Endothelial cell of umbilical vein (primary cell): ENCODE data around the gene CLSTN2. TPM values are rescaled to one million over a fixed set of nuclear protein-coding genes. Genes with fewer than 3 reads are reported as not detected.

ENCODE experiments used
- BruUV-seq: library from RNA; stranded (reverse); fragments of 400-500 nt; replicated peaks from 2 replicates; lab custom pipeline; 2021; lab: Mats Ljungman, UMichigan
- CTCF ChIA-PET: fragments of 300-600, 350-600 bp; sonication (Branson Sonifier 250); formaldehyde crosslinking; loops from one replicate; lab custom pipeline; 2021; ENCODE audit warnings: antibody characterized with exemption, inconsistent platforms; lab: Charles Lee
- POLR2A ChIA-PET: fragments of 300-600, 350-600 bp; sonication (Branson Sonifier 250); formaldehyde crosslinking; loops from one replicate; lab custom pipeline; 2021; ENCODE audit warnings: antibody characterized with exemption, inconsistent platforms; lab: Charles Lee
- DNase-seq: peaks from one replicate; pipeline ENCODE4 v3.0.0-alpha.2; 2011; ENCODE audit warnings: low read depth, low spot score
- FAIRE-seq: peaks from 2 replicates; lab custom pipeline; 2011; peaks lifted over from hg19 to GRCh38; lab: Jason Lieb, UNC
- H2AFZ ChIP-seq: 2 replicates; pipeline ENCODE4 v1.6.0; 2012; ENCODE audit warnings: low read depth, low read length, control low read depth, inconsistent platforms
- H3K27ac ChIP-seq: 2 replicates; pipeline ENCODE4 v1.5.1; 2011; ENCODE audit warnings: low read depth, mild to moderate bottlenecking, control low read depth, low read length, moderate library complexity; ENCODE audit not compliant: insufficient read depth
- H3K27me3 ChIP-seq, 2 experiments: 2 replicates each; pipeline versions ENCODE4 v1.6.0 to v1.6.1; 2011; ENCODE audit warnings: low read length in 2 of 2, mixed read lengths in 1 of 2; ENCODE audit not compliant: control insufficient read depth in 2 of 2, insufficient read depth in 2 of 2
- H3K36me3 ChIP-seq, 2 experiments: 2 replicates in 1 of 2; 3 replicates in 1 of 2; pipeline ENCODE4 v1.5.1; 2011; ENCODE audit warnings: low read length in 2 of 2, mild to moderate bottlenecking in 1 of 2, moderate library complexity in 1 of 2; ENCODE audit not compliant: control insufficient read depth in 2 of 2, insufficient read depth in 2 of 2; ENCODE audit errors: extremely low read depth in 1 of 2
- H3K4me1 ChIP-seq: 3 replicates; pipeline ENCODE4 v1.5.1; 2011; ENCODE audit warnings: mild to moderate bottlenecking, low read length; ENCODE audit not compliant: control insufficient read depth, insufficient read depth; ENCODE audit errors: extremely low read depth
- H3K4me2 ChIP-seq: 2 replicates; pipeline ENCODE4 v1.6.1; 2011; ENCODE audit warnings: low read length, control low read depth, mixed read lengths; ENCODE audit not compliant: insufficient read depth
- H3K4me3 ChIP-seq, 3 experiments: fragments of 200-600 bp in 1 of 3; sonication (generic), shearing (Covaris generic) in 1 of 3; replicated peaks in 1 of 3; 2 replicates each; pipeline ENCODE4 v1.5.1; 2011 to 2016; ENCODE audit warnings: control low read depth in 3 of 3, low read length in 3 of 3, mild to moderate bottlenecking in 2 of 3, inconsistent platforms in 1 of 3, low read depth in 1 of 3, moderate library complexity in 1 of 3; ENCODE audit not compliant: insufficient read depth in 1 of 3
- H3K79me2 ChIP-seq: 2 replicates; pipeline ENCODE4 v1.6.0; 2012; ENCODE audit warnings: low read length, inconsistent platforms; ENCODE audit not compliant: control insufficient read depth, insufficient read depth
- H3K9ac ChIP-seq: replicated peaks from 2 replicates; pipeline ENCODE3; 2011; ENCODE audit warnings: low read length, control low read depth; ENCODE audit not compliant: insufficient read depth; ENCODE audit errors: extremely low read depth
- H3K9me1 ChIP-seq: replicated peaks from 3 replicates; pipeline ENCODE4 v1.6.0; 2011; ENCODE audit warnings: mild to moderate bottlenecking, low read length; ENCODE audit not compliant: control insufficient read depth, insufficient read depth; ENCODE audit errors: extremely low read depth
- H3K9me3 ChIP-seq: replicated peaks from 2 replicates; pipeline ENCODE4 v1.5.1; 2012; ENCODE audit warnings: low read length, inconsistent platforms; ENCODE audit not compliant: control insufficient read depth, insufficient read depth
- H4K20me1 ChIP-seq: replicated peaks from 2 replicates; pipeline ENCODE3; 2011; ENCODE audit warnings: mild to moderate bottlenecking, low read length; ENCODE audit not compliant: control insufficient read depth, insufficient read depth; ENCODE audit errors: extremely low read depth
- EZH2 ChIP-seq: IDR thresholded peaks from 2 replicates; pipeline ENCODE4 v1.6.1; 2012; ENCODE audit warnings: borderline replicate concordance, low read depth, mild to moderate bottlenecking, moderate library complexity, low read length, inconsistent platforms; ENCODE audit not compliant: severe bottlenecking
- FOS ChIP-seq: IDR thresholded peaks from 2 replicates; pipeline ENCODE4 v1.6.1; 2011; ENCODE audit warnings: mild to moderate bottlenecking, low read length, moderate library complexity, borderline replicate concordance; ENCODE audit not compliant: insufficient read depth
- GATA2 ChIP-seq: IDR thresholded peaks from 2 replicates; pipeline ENCODE4 v1.7.0; 2011; ENCODE audit warnings: low read depth, mild to moderate bottlenecking, moderate library complexity, mixed read lengths, low read length; ENCODE audit not compliant: insufficient read length, insufficient read depth
- JUN ChIP-seq: IDR thresholded peaks from 2 replicates; pipeline ENCODE4 v1.6.1; 2011; ENCODE audit warnings: borderline replicate concordance, low read depth; ENCODE audit not compliant: insufficient read length, insufficient read depth
- MYC ChIP-seq: IDR thresholded peaks from one replicate; pipeline ENCODE4 v1.6.1; 2011; ENCODE audit warnings: mild to moderate bottlenecking, low read depth, low read length
- POLR2A ChIP-seq: IDR thresholded peaks from 2 replicates; pipeline ENCODE4 v1.6.1; 2012; ENCODE audit warnings: low read depth, mild to moderate bottlenecking, control low read depth, low read length
- POLR2AphosphoS5 ChIP-seq: IDR thresholded peaks from 2 replicates; pipeline ENCODE4 v1.6.1; 2012; ENCODE audit warnings: low read depth, mild to moderate bottlenecking, control low read depth, low read length, moderate library complexity; ENCODE audit not compliant: insufficient read depth
- dilution Hi-C: fragments of 300-500 bp; cut with MboI; formaldehyde crosslinking; loops from one replicate; pipeline ENCODE4 v1.15.0; 2019; ENCODE audit warnings: low sequenced_read_pairs; ENCODE audit not compliant: extremely low pct_ligation_motif_present
- intact Hi-C: fragments of 100-400 bp; cut with micrococcal nuclease; formaldehyde crosslinking; loops from one replicate; pipeline ENCODE4 v1.10.0; 2022
- polyA plus RNA-seq, 4 experiments: library from polyadenylated mRNA; depleted of rRNA in 3 of 4; stranded (reverse) in 3 of 4; unstranded in 1 of 4; fragments of >200 nt; gene quantifications; 2 replicates each; pipeline versions ENCODE4 v1.2.1 to v1.2.3, GENCODE V29; 2011 to 2012; ENCODE audit warnings: missing spikeins in 1 of 4
- total RNA-seq: library from RNA; stranded (reverse); gene quantifications from 2 replicates; pipeline ENCODE4 v1.2.3, GENCODE V29; 2021
- TF ChIP-seq, protein P1 (sequence below): IDR thresholded peaks from 2 replicates; pipeline ENCODE4 v1.6.1; 2011; ENCODE audit not compliant: insufficient read depth, insufficient read length
- TF ChIP-seq, protein P2 (sequence below), 2 donors: IDR thresholded peaks; 1 replicate in 1 of 2; 2 replicates in 1 of 2; pipeline ENCODE4 v1.5.1; 2011; ENCODE audit warnings: low read length in 2 of 2, mild to moderate bottlenecking in 2 of 2, moderate library complexity in 2 of 2, control low read depth in 1 of 2, inconsistent platforms in 1 of 2, low read depth in 1 of 2; ENCODE audit not compliant: insufficient read depth in 1 of 2; ENCODE audit errors: extremely low read depth in 1 of 2

CLSTN2 gene
- total and polyA plus RNA-seq, 2 donors (not counting 3 experiments of a cell fraction or from before 2014, with no cell fraction given) = 0.26 to 0.38 TPM

DNA sequence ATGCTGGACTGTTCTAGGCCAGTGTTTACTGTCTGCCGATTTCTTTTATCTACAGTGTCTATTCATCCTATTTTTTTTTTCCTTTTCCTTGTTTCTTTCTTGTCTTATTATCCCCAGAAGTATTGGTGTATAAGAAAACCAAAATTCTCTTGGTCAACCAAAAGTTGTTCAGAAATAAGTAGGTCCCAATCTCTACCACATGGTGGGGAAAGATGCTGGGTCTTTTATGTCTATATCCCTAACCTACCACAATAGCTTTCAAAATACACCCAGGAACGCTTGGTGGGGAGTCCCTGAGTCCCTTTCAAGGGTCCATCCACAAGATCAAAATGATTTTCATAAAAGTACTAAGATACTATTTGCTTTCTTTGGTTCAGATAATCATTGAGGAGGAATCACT is 225.6 kb downstream of the CLSTN2 start:
- Histone ChIP-seq H3K4me1 (no peaks in the 10 kb centered on the region), H3K36me3 (no peaks in the 10 kb centered on the region), H3K79me2 (no peaks in the 10 kb centered on the region), H3K9ac (no peak overlapping the region), H3K9me1 (no peaks in the 10 kb centered on the region), H3K9me3 (no peaks in the 10 kb centered on the region), H3K4me2 (no peak overlapping the region), H2AFZ (no peak overlapping the region), H4K20me1 (no peaks in the 10 kb centered on the region), H3K27ac (no peak overlapping the region), H3K4me3 (no peak overlapping the region), H3K27me3 (no peaks in the 10 kb centered on the region)
- FAIRE-seq (no peak), DNase-seq (no peak)
- intact Hi-C loops (no loop called here), dilution Hi-C loops (no loop called here)
- CTCF ChIA-PET = no interaction called here
- POLR2A ChIA-PET = no interaction called here
- no TSS peak for BruUV-seq
- TF ChIP-seq, protein P1, sequence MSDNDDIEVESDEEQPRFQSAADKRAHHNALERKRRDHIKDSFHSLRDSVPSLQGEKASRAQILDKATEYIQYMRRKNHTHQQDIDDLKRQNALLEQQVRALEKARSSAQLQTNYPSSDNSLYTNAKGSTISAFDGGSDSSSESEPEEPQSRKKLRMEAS = no peak
- TF ChIP-seq MYC = no peak
- TF ChIP-seq, protein P2, sequence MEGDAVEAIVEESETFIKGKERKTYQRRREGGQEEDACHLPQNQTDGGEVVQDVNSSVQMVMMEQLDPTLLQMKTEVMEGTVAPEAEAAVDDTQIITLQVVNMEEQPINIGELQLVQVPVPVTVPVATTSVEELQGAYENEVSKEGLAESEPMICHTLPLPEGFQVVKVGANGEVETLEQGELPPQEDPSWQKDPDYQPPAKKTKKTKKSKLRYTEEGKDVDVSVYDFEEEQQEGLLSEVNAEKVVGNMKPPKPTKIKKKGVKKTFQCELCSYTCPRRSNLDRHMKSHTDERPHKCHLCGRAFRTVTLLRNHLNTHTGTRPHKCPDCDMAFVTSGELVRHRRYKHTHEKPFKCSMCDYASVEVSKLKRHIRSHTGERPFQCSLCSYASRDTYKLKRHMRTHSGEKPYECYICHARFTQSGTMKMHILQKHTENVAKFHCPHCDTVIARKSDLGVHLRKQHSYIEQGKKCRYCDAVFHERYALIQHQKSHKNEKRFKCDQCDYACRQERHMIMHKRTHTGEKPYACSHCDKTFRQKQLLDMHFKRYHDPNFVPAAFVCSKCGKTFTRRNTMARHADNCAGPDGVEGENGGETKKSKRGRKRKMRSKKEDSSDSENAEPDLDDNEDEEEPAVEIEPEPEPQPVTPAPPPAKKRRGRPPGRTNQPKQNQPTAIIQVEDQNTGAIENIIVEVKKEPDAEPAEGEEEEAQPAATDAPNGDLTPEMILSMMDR (IDR thresholded peaks at IDR 0.05; ENCODE audit: extremely low read depth in 1 of 2, insufficient read depth in 1 of 2, low read depth in 1 of 2, low read length in 2 of 2) = no peak
- TF ChIP-seq POLR2AphosphoS5 = no peak
- TF ChIP-seq GATA2 = no peak
- TF ChIP-seq POLR2A = no peak

DNA sequence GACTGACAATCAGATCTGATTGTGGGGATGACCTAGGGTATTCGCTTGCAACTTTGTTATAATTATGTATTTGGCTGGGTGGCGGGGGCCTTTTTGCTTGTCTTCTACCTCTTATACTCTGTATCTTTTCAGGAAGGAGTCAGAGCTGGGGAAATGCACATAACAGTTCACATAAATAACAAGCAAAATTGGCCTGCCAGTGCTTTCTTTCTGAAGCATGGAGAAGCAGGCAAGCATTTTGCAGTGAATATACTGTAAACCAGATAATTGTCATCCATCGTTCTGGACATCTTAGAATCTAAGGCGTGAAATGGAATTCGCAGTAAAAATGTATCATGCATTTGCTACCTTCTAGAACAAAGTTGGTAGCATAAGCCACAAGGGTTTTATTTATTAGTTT is 227.6 kb downstream of the CLSTN2 start:
- dilution Hi-C loops = no loop called here
- Histone ChIP-seq H3K79me2 (no peaks in the 10 kb centered on the region), H3K4me3 (no peak overlapping the region), H4K20me1 (no peaks in the 10 kb centered on the region), H2AFZ (no peak overlapping the region), H3K27me3 (no peaks in the 10 kb centered on the region), H3K9ac (no peak overlapping the region), H3K27ac (no peak overlapping the region), H3K36me3 (no peaks in the 10 kb centered on the region), H3K4me1 (no peaks in the 10 kb centered on the region), H3K4me2 (no peak overlapping the region), H3K9me1 (no peaks in the 10 kb centered on the region), H3K9me3 (no peaks in the 10 kb centered on the region)
- ChIA-PET CTCF (no interaction called here), POLR2A (no interaction called here)
- FAIRE-seq (no peak), DNase-seq (no peak)
- BruUV-seq = no TSS peak
- intact Hi-C loops = no loop called here
- TF ChIP-seq JUN (no peak), EZH2 (no peak), FOS (no peak), GATA2 (no peak)
- TF ChIP-seq, protein P2 (IDR thresholded peaks at IDR 0.05; ENCODE audit: extremely low read depth in 1 of 2, insufficient read depth in 1 of 2, low read depth in 1 of 2, low read length in 2 of 2) = no peak
